ENCODE results near the gene LCK.

DNA sequence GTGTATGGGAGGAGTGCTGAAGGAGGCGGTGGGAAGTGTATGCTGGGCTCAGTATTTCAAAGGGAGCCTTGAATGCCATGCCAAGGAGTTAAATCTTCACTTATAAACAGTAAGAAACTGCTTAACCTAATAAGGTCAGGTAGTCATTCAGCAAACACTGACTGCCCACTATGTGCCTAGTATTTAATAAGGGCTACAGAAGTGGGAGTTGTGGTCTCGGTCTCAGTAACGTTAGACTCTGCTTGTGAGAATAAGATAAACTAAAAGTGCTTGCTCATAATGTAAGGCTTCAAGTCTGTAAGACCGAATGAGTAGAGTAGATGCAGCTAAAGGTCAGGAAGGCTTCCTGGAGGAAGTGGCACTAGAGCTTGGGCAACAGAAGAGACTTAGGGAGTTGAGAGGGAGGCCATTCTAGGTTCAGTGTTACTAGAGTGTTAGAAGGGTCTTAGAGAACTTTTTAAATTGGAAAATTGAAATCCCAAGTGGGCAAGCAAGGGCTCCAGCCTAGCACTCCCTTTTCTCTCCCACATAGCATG is 78.9 kb downstream of the LCK start:
- TF ChIP-seq, protein P1, sequence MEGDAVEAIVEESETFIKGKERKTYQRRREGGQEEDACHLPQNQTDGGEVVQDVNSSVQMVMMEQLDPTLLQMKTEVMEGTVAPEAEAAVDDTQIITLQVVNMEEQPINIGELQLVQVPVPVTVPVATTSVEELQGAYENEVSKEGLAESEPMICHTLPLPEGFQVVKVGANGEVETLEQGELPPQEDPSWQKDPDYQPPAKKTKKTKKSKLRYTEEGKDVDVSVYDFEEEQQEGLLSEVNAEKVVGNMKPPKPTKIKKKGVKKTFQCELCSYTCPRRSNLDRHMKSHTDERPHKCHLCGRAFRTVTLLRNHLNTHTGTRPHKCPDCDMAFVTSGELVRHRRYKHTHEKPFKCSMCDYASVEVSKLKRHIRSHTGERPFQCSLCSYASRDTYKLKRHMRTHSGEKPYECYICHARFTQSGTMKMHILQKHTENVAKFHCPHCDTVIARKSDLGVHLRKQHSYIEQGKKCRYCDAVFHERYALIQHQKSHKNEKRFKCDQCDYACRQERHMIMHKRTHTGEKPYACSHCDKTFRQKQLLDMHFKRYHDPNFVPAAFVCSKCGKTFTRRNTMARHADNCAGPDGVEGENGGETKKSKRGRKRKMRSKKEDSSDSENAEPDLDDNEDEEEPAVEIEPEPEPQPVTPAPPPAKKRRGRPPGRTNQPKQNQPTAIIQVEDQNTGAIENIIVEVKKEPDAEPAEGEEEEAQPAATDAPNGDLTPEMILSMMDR (IDR thresholded peaks at IDR 0.05) = no peak
- TF ChIP-seq POLR2A (IDR thresholded peaks at IDR 0.05) = no peak
